Breast epithelium (tissue), 3 donors: ENCODE results near the gene POU4F1.

Experiments
- POLR2A ChIP-seq: fragments of 450-650 bp; IDR thresholded peaks from one replicate; pipeline ENCODE4 v1.6.1; 2016; ENCODE audit warnings: antibody characterized with exemption, mild to moderate bottlenecking, moderate library complexity
- POLR2AphosphoS5 ChIP-seq, 3 donors: sonication (generic); formaldehyde crosslinking; IDR thresholded peaks; one replicate each; pipeline ENCODE4 v1.6.1; 2017; ENCODE audit warnings: antibody characterized with exemption in 3 of 3

DNA sequence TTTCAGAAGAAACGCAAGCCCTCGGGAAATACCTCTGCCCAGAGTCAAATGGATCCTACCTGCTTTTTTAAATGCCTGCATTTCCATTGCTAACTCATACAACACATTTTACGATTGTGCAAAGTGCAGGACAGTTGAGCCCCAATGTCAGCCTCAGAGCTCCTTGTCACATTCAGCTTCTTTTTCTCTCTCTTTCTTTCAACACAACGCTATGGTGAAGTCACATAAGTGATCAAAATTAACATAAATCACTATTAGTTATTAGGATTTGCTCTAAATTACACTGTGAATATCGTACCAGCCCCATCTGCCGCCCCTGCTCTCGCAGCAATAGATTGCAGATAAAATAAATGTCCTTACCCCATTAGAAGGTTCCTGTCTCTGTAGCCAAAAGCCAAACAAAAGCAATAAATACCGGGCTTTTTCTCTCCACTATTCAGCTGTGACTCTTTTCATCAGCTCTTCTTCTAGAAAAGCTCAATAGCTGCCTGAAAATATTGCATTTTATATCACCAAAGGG, 8.8 kb downstream of the POU4F1 start:
- TF ChIP-seq POLR2AphosphoS5 (IDR thresholded peaks at IDR 0.05) (no peak), POLR2A (no peak)
